Suppressor macrophage treated with lipopolysaccharide for 1 hour (primary cell): ENCODE results near the gene ABHD16A.
A peak's percentile ranks its signal among the peaks of the same experiment; 100 is the strongest.

Experiments used
- DNase-seq, 3 donors: peaks; one replicate each; pipeline ENCODE4 v3.0.0-alpha.2; 2020 to 2022

The ABHD16A gene

DNA sequence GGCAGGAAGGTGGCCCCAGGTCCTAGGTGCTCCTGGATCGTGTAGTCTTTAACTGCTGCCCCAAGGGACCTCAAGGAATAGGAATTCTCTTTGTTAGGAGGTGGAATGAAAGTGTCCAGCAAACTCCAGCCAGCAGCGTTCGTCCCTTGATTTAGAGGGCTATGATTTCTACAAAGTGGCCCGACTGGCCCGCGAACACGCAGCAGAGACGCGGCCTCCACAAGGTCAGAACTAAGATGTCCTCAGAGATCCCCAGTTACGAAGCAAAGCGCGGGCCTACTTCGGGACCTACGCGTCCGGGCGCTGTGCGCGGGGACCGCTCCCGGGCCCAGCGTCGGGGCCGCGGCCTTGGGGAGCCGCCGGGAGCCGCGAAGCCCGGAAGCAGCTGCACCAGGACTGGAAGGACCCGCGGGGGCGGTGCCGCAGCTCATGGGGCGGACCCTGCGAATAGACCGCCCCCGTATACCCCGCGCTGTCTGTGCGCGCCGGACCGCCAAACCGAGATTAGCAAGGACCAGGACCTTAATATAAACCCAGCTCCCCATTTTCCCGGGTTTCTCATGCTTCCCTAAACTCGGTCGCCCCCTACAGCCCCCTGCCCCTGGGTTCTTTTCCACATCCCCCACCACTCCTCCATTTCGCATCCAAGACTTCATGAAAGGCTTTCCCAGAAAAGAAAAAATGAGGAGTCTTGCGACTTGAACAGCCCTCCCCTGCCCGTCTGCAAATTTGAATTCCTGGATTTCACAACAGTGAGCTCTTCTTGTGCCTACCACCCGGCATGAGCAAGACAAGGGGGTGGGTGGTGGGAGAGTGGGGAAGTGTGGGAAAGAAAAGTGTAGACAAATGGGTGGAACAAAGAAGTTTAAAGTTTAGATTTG lies 42.5 kb downstream of the ABHD16A start, which contains the start of gene C6orf47:
TSS of gene C6orf47 (minus strand) at position 398 of the 881 bp plus-strand sequence. CDS start 831 bp downstream, outside the sequence.
- peak; percentile 86 to 94 (median 87) for DNase-seq

DNA sequence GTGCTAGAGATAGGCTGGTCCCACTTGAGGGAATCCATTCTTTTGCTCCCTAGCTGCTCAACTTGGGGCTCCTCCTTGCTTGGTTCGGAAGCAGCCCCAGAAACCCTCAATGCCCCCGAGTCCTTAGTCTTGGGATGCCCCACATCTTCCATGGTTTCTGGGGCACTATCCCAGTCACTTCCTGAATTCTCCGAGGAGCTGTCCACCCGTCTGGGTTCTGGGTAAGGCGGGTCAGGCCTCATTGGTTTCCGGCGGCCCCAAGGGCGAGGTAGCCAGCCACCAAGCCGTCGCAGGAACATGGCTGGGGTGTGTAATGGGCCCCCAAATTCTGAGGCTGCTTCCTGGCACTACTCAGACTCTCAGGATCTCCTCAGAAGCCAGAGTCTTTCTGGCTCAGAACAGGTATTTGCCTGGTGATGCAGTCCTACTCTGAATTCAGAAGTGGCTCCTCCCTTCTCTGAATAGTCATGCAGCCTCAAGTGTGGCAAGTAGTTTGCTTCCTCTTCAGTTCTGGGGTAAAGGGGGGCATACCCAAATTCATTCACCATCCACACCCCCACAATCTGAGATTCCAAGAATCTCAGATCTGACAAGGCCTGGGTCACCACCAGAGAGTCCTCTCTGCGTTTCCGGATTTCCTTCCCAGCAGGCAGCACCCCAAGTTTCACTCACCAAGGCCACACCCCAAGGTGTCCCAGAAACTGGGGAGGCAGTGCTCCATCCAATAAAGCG lies 43.3 kb downstream of the ABHD16A start:
- DNase-seq = peak; percentile 52 to 66 (median 52)

DNA sequence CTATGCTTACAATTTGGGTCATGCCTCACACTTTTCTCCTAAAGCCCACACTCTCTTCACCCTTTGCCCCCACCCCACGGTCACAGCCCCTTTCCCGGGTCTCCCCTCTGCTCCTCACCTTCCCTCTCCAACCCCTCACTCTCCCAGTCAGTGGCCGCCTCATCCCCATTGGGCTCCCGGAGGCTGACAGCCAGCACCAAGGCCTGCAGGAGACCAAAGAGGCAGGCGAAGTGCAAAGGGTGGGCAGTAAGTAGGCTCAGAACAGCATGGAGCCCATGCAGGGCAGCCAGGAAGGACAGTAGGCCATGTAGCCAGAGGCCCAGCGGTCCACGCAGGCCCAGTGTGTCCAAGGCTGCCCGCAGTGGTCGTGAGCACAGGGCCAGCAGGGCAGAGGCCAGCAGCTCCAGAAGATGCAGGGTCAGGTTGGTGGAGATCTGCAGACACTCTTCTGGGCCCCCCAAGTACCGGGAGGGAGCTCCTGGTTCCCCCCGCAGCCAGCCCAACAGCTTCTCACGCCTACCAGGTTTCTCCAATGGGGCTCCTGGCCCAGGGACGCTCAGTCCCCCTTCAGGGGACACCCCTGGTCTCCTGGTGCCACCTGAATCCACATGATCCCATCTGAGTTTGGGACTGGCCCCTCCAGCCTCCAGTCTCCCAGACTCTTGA lies 44.0 kb downstream of the ABHD16A start:
- DNase-seq = no peak

DNA sequence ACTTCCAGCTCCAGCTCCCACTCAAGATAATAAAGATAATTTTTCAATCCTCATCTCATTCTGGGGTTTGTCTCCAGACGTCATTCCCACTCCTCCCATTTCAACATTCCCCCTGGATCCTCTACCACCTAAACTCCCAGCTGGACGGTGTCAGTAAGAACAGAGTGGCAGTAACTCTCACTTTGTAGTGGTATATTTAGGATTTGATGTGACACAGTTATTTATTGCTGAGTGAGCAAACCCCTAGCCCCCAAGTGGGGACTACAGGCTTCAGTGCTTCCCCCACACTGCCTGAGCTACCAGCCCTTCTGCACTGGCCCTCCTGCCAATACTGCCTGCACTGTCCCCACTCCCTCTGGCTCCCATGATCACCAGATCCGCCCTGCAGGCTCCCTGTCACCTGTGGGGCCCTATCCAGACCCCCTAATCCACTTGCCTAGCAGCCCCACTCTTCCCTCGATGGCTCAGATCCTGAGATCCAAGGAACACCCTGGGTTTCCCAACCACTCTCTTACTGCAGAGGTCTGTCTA lies 44.9 kb downstream of the ABHD16A start:
- no peak for DNase-seq

DNA sequence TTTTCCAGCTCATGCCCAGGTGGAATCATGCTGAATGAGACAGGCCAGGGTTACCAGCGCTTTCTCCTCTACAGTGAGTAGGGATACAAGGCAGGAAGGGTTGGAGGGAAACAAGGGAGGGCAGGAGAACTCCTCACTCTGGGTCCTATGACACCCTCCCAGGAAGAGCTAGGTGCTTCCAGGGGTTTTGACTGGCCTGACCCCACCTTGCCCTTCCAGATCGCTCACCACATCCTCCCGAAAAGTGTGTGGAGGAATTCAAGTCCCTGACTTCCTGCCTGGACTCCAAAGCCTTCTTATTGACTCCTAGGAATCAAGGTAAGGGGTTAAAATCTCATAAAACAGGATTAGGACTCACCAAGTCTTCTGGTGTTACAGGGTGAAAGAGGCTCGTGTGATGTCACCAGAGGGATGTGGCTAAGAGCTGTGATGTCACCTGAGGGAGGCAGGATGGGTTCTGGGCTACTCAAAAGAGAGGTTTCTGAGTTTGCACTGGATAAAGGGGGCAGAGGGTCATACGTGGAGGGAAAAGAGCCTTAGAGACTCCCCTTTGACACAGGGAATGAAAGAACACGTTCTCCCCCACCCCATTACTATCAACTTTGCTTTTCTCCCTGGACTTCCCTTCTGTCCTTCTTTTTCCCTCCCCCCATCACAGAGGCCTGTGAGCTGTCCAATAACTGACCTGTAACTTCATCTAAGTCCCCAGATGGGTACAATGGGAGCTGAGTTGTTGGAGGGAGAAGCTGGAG lies 45.5 kb downstream of the ABHD16A start:
- peak in 2 of 3 donors; percentile 28 to 31 for DNase-seq

DNA sequence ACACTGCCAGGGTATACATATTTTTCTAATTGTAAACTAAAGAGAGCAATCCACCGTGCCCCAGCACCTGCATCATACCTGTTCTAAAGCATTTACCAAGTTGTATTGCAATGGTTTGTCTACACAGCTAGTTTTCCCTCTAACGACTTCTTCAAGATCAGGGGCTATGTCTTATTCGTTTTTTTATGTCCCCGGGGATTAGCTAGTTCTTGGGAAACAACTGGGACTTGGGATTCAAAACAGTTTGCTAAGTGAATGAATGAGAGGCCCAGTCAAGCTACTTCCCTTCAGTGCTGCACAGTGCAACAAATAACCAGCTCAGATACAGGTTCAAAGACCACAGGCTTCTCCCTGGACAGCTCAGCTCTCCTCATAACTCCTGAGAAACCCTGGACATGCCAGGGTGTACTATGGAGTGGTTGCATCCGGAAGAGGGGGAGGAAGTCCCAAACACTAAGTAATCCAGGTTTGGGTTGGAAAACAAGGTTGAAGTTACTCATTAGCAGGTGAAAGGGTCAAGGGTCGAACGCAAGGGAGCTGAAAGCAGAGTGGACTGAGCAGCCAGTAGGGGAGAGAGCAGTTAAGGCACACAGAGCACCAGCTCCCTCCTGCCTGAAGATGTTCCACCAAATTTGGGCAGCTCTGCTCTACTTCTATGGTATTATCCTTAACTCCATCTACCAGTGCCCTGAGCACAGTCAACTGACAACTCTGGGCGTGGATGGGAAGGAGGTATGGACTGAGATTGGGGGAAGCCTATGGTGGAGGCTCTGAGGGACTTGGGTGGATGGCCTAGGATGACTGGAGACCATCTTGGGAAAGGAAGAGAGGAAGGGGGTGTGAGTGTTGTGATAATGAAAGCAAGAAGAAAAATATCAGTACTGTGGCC lies 47.5 kb downstream of the ABHD16A start, which contains the start of gene APOM:
TSS of gene APOM (plus strand) at position 546 of the 889 bp plus-strand sequence. CDS start at position 619, 73 bp downstream.
- no peak for DNase-seq

DNA sequence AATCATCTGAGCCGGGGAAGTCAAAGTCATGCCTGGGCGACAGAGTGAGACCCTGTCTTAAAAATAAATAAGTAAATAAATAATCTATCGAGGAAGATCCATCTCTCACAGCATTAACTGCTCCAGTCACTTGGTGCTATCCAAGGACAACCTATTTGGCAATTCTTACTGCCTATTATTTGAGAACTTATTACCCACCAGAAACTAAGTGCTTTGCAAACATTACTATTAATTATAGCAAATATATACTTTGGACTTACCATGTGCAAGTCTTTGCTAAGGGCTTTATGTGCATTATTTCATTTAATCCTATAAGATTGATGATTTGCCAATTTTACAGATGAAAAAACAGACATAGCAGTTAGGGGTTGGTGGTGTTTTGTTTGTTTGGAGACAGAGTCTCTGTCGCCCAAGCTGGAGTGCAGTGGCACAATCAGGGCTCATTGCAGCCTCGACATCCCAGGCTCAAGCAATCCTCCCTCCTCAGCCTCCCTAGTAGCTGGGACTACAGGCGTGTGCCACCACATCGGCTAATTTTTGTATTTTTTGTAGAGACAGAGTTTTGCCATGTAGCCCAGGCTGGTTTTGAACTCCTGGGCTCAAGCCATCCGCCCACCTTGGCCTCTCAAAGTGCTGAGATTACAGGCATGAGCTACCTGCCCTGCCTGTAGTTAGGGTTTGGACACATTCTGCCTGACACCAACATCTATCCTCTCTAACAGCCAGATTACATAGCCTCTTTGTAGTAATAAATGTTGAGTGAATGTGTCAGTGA lies 48.4 kb downstream of the ABHD16A start:
- no peak for DNase-seq

DNA sequence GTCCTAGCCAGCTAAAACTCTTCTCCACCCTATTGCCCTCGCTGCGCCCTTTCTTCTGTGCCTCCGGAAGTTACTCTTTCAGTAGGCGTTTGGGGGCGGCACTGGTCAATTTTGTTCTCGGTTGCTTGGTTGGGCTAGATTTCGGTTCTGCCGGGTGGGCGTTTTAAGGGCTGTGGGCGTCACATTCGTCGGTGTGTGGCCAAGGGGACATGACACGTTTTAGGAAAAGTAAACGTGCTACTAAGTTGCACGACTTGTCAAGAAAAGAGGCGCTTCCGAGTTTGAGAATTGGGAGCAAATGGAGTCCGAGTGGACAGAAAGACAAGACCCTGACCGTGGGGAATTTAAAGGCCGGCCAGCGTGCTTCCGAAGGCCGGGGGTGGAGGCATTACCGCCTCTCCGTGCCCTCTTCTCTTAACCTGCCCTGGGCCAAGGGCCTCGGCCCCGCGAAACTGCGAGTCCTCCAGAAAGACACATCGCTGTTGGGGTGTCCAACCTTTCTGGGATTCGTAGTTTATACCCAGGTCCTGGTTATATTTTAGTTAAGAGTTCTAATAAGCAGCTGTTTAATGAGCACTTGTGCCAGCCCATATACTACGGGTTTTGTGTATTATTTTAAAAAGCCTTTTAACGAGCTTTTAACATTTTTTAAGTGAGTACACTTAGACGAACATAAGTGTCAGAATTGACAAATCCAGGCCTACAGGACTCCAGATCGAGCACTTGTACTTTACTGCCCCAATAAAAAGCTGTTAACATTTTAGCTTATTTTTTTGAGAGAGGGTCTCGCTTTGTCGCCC lies 50.0 kb downstream of the ABHD16A start:
- DNase-seq = peak; percentile 93 to 95 (median 94)

DNA sequence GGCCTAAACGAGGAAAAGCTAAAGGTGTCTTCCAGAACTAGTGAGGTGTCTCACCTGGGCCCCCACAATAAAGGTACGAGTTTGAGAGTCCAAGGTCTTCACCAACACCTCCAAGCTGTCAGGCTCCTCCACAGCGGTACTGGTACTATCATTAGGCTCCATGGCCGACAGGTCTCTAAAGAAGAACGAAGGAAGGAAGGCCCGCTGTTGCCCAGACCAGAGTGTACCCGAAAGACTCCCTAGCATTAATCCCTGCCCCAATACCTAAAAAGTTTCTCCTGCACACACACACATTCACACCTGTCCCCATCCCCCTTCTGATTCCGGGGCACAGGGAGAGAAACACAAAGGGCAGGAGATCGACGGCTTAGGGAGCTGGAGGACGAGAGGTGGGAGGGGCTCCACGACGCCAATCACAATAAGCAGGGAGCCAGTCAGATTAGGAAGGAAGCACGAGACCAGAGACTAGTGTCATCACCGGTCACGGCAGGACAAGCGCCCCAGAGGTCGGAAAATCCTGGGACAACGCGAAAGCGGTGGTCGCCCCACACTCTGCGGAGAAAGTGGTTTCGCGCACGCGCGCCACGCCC lies 51.4 kb downstream of the ABHD16A start:
- DNase-seq = peak; percentile 92 to 94 (median 92)

DNA sequence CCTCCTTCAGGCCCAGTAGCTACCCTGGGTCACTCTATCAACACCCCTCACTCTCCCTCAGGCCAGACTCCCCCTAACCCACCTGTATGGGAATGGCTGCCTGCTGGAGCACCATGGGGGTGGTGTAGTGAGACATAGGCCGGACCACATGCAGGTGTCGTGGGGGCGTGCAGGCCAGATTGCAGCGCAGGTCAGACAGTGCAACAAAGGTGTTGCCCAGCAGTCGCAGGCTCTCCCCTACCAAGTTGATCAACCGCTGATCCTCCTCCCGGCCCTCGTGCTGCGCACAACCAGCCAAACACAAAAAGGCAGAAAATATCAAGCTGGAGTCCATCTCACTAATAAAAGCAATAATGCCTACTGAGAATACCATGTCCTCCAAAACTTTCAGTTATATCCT lies 57.8 kb downstream of the ABHD16A start:
- DNase-seq = no peak

DNA sequence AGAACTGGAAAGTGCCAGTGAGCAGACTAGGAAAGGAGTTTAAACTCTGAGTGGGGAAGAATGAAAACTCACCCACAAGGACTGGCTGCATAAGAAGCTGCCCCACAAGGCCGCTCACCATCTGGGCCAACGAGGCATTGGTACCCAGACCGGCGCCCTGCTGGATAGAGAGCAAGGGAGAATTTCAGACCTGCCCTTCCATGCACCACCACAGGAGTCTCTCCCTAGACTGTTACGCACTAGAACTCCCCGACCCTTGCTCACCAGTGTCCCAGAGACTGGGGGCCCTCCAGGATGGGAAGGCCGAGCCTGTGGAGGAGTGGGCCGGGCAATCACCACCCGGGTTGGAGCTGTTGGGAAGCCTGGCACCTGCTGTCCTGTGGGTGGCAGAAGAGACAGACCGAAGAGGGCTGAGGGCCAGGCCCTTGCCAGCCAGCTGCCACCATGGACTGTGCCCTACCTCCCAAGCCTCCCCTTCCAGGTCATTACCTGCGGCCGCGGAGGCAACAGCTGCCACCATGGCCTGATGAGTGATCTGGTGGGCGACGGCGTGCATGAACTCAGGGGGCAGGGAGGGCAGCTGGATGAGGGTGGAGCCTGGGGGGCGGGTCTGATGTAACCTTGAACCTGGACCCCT lies 59.2 kb downstream of the ABHD16A start:
- no peak for DNase-seq

DNA sequence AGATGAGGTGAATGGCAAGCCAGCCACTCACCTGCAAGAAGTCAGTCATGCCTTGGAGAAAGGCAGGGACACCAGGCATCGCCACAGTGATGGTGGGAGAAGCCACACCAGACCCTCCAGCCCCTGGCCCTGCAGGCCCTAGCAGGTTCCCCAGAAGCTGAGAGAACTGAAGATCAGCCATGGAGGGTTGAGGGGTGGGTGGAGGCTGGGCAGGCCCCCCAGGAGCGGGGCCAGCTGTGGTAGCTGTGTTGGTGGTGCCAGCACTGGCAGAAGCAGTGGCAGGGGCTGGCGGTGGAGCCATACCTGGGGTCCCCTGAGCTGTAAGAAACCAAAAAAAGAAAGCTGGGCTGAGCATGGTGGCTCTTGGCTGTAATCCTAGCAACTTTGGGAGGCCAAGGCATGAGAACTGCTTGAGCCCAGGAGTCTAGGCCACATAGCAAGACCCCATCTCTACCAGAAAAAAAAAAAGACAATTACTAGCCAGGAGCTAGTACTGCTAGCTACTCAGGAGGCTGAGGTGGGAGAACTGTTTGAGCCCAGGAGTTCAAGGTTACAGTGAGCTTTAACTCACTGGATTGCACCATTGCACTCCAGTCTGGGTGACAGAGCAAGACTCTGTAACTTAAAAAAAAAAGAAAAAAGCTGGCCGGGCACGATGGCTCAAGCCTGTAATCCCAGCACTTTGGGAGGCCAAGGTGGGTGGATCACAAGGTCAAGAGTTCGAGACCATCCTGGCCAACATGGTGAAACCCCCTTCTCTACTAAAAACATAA lies 60.1 kb downstream of the ABHD16A start:
- DNase-seq = no peak

DNA sequence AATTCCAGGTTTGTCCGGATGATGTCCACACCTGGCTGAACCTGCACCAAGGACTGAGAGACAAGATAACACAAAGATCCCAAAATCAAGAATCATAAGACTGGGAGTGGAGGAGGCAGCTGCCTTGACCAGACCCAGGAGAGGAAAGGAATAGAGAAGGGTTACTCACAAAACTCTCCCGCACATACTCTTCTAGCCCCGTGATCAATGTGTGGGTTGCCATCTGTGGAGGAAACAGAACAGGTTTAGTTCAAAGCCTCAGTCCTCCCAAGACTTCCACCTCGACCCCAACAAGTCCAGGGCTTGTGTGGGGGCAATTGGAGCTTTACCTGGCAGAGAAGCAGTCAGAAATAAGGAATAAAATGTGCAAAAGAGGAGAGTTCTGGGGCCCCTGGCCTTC lies 61.8 kb downstream of the ABHD16A start:
- DNase-seq = no peak

DNA sequence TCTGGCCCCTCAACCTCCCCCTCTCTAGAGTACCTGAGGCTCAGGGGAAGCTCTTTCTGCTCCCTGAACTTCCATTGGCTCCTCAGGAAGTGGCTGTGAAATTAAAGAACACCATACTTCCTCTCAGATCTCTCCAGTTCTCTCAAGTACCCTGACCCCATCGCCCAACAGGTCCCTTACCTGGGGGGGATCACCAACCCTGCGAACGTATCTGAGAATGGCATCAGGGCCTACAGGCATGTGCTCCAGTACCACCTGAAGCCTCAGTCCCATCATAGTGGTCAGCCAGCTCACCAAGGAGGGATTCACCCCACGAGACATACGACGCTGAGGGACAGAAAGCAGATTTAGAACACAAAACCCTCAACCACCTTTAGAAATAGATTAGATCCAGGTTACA lies 62.5 kb downstream of the ABHD16A start:
- no peak for DNase-seq

DNA sequence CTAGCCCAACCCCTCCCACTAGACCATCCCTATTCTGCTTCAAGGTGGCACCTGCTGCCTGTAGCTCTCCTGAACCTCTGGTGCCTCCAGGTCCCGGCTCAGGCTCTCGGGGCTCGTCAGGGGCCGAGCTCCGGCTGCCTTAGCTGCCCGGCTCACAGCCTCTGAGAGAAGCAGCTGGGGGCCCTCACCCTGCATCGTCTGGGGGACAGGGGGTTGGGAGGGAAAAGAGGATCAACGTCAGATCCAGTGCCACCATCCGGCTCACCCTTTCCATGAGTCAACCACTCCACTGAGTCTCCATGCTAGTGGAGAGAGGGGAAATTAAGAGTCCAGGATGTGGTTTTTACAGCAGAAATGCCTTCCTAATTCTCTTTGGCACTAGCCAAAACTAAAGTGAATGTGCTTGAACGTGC lies 63.7 kb downstream of the ABHD16A start:
- peak in 2 of 3 donors; percentile 24 to 47 for DNase-seq

DNA sequence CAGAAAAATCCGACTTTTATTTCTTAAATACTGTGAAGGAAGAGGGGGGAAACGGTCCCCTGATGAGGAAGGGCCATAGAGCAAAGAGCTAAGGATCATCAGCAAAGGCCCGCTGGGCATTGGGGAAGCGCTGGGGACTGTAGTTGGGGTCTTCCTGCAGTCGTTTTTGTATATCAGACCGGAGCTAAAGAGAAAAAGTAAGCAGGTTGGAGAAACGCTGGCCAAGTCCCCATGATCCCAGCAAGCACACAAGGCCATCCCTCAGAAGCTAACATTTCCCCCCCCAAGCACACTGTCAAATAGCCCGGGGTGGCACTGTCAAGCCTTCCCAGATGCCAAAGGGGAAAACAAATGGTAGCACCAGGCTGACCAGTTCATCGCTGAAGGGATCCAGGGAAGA lies 64.1 kb downstream of the ABHD16A start:
- no peak for DNase-seq
